ENCODE measurements around the gene MARCHF4. TPM values are rescaled to one million over a fixed set of nuclear protein-coding genes. Genes with fewer than 3 reads are reported as not detected.

Gene MARCHF4
- total and polyA plus RNA-seq, 9 of the 15 experiments (the other 6 are each of a cell fraction or from before 2014, with no cell fraction given) = 0.05 TPM; not detected in 8

GRCh38 chr2:216412022-216412999 lies 40.0 kb upstream of the MARCHF4 start, which contains the start of gene SMARCAL1 (continued):
- TF ChIP-seq ZNF449 (CRISPR knock-in tag; IDR thresholded peaks at IDR 0.05) = no peak
- no peak for TF ChIP-seq HMGN3 (IDR thresholded peaks at IDR 0.05; ENCODE audit: borderline replicate concordance, extremely low read depth, insufficient read length, low read depth, low read length)
- TF ChIP-seq ID3 (CRISPR knock-in tag; IDR thresholded peaks at IDR 0.05) = no peak
- no peak for TF ChIP-seq ID3 (tag; IDR thresholded peaks at IDR 0.05)
- no peak for TF ChIP-seq ZNF408 (CRISPR knock-in tag; IDR thresholded peaks at IDR 0.05; ENCODE audit: low read depth)
- no peak for TF ChIP-seq ZNF398 (CRISPR knock-in tag; IDR thresholded peaks at IDR 0.05)
- 0 out of 4 replicates have a peak, but pooled peaks of 1 of the 2 experiments have one; percentile 4 for TF ChIP-seq TBL1XR1 (IDR thresholded peaks at IDR 0.05; ENCODE audit: low read length in 2 of 2)
- no peak for TF ChIP-seq EWSR1 (IDR thresholded peaks at IDR 0.05; ENCODE audit: borderline replicate concordance, low read depth, partially characterized antibody)
- no peak; the same call in 1 of the 2 replicates for TF ChIP-seq ARID1B (IDR thresholded peaks at IDR 0.05)
- peak; percentile 74; the same call in 1 of the 2 replicates for TF ChIP-seq ZNF197 (CRISPR knock-in tag; IDR thresholded peaks at IDR 0.05; ENCODE audit: low read depth)
- no peak for TF ChIP-seq ZBTB26 (CRISPR knock-in tag; IDR thresholded peaks at IDR 0.05)
- peak; percentile 39; the same call in 1 of the 2 replicates for TF ChIP-seq FOSL1 (tag; conservative IDR thresholded peaks at IDR 0.05)
- no peak for TF ChIP-seq CHAMP1 (IDR thresholded peaks at IDR 0.05)
- TF ChIP-seq TEAD2 (tag; IDR thresholded peaks at IDR 0.05) = no peak
- TF ChIP-seq SP2 (IDR thresholded peaks at IDR 0.05; ENCODE audit: extremely low read depth, low read depth, low read length, poor library complexity, severe bottlenecking) = no peak

Measured in K562 (cell line).